ENCODE results near the gene GIGYF2.

- TF ChIP-seq CTCF (IDR thresholded peaks at IDR 0.05) = no peak
- no peak for TF ChIP-seq REST (IDR thresholded peaks at IDR 0.05; ENCODE audit: insufficient read depth in 1 of 2, low read depth in 2 of 2, low read length in 1 of 2)
- TF ChIP-seq POLR2AphosphoS5 (IDR thresholded peaks at IDR 0.05; ENCODE audit: low read depth, low read length) = no peak
These were observed 173.1 kb downstream of the GIGYF2 start, which contains the start of gene SNORC for GRCh38 chr2:232870018-232870765.
